NCI-H69 (cell line): ENCODE measurements around the gene P2RY6.

Source experiments
- DNase-seq: peaks from one replicate; lab custom pipeline; 2025; lab: John Stamatoyannopoulos, UW

The P2RY6 gene

DNA sequence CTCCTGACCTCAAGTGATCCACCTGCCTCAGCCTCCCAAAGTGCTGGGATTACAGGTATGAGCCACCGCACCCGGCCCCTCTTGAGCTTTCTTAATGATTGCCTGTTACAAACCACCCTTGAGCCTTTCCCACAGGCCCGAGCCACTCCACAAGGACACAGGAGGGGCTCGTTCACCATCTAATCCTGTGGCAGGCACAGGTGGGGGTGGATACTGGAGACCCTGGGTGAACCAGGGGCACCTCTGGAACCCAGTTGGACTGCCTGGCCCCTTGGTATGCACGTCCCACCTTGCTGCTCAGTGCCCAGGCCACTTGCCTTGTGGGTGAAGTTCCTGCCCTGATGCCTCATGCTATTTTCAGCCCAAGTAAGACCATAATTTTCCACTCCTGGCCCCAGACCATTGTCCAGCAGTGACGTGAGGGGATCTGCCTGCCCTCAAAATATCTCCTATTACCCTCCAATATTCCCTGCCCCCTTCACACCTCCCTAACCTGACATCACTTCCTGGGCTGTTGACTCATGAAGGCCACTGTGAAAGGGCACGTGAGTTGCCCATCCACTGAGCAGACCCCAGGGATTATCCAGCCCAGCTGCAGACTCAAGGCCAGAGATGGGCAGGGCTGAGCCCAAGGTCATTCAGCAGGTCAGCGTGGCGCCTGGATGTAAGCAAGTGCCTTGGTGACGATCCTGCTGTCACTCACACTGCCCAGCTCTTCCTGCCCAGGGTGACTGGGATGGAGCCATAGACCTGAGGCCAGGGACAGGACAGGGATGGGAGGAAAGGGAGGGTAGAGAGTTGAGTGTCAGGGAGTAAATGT lies 34.5 kb upstream of the P2RY6 start:
- DNase-seq: no peak

DNA sequence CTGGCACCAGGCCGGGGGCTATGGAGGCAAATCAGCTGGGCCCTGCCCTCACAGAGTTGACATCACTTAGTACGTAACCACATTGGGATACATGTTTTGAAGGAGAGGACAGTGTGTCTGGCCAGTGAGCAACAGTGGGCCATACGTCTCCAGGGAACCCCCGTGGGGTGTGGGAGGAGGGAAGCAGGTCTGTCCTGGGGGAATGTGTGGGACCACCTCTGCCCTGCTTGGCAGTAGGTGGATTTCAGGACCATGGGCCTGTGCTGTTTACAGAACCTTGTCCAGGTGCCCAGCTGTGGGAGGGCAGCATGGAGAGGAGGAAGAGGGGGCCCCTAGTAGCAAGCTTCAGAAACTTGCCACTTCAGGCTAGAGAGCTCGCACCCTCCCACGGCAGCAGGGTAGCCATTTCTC lies 33.0 kb upstream of the P2RY6 start:
- no peak for DNase-seq

DNA sequence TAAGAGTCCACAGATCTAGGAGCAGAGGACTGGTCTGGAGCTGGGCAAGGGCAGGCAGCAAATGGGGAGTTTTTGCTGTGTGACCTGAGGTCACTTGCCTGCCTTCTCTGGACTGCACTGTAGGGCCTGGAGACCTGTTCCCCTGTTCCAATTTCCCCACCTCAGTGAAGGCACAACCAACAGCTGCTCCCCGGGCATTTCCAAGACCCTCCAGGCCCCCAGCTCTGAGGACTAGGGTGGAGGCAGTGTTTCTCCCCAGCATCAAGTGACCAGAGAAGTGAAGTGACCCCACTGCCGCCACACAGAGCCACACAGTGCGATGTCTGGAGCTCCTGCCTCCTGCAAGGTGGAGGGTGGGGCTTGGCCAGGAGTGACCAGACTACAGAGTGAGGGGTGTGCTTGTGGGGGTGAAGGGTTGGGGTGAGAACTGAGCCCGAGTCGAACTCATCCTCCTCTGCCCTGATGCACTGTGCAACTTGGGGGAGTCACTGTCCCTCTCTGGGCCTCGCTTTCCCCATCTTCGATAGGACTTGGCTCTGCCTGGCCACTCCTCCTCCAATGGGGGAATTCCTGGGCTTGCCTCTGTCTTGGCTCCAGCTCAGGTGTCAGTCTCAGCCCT lies 32.5 kb upstream of the P2RY6 start:
- DNase-seq: no peak

DNA sequence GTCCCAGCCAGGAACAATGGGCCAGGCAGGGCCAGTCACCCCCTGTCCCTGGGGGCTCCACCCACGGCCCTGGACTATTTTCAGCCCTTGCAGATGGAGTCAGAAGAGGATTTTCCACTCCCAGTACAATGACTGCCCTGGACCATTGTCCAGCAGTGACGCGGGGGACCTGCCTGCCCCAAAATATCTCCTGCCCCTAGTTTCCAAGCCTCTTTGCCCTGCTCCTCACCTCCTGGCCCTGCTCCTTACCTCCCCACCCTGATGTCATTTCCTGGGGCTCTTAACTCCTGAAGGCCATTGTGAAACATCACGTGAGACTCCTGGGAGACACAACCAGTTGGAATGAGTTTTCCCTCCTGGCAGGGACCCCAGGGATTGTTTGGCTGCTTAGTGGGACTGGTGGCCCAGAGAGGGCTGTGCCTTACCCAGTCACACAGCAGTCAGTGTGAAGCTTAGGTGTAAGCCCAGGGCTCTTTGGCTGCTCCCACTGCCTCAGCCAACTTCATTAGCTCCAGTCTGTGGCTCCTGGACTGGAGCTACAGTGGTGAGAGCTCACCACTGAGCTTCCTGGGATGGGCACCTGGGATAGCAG lies 31.9 kb upstream of the P2RY6 start:
- DNase-seq: no peak

DNA sequence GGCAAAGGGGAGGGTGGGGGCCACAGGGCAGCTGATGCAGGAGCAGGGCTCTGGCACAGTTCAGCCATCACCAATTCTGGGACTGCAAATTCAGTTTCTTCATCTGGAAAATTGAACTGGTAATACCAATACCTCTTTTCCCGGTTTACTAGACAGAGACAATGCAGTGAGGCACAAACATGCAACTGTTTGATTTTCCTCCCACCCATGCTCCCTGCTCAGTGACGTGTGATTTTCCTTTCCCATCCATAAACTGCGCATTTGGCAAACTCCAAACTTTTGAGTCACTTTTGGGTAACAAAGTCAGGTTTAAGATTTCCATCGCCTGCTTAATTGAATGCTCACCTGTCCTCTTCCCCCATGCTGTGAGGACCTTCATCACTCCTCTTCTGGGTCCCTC lies 30.8 kb upstream of the P2RY6 start:
- DNase-seq: no peak

DNA sequence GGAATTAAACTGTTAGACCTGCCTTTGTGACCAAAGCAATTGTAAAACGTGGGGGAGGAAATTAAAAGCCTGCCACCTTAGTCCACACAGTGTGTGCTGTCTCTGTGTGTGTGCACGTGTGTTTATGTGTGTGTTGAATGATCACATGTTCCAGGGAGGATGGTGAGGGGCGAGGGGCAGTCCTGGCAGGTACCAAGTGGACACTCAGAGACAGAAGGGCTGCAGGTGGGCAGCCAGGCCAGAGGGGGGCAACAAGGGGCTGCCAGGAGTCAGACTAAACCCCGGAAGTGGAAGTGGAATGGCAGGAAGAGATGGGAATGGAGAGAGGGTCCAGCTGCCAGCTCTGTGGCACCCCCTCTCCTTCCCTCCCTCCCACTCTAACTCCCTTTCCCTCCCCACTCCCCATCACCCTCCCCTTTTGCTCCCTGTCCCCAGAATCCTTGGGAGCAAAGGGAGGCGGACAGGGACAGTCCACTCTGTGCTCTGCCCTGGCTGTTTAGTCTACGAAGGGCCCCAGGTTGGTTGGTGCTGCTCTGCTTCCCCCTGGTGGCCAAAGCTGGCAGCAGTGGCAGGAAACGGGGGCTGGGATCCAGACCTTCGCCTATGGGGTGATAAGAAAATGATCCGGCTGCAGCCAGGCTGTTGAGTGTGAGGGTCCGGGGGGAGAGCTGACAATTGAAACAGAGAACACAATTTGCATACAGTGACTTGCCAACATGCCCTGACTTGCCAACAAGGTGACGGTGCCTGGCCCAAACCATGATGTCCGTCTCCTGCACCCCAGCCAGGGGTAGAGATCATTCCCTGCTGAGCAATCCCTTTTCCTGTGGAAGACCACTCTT lies 29.7 kb upstream of the P2RY6 start:
- peak; percentile 86 for DNase-seq

DNA sequence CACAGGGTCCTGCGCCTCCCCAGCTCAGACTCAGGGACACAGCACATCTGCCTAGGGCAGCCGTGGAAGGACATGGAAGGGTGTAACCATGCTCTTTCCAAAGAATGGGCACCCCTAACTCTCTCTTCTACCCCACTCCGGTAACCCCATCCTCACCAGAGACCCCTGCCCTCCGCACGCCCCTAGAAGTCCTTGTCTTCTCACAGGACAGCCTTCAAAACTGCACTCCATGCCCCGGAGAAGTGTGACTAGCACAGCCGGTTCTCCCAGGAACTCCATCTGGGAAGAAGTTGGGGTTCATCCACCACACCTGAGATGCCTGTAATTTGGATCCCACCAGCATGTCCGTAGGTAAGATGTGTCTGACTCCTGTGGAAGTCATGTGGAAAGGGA lies 29.0 kb upstream of the P2RY6 start:
- no peak for DNase-seq

DNA sequence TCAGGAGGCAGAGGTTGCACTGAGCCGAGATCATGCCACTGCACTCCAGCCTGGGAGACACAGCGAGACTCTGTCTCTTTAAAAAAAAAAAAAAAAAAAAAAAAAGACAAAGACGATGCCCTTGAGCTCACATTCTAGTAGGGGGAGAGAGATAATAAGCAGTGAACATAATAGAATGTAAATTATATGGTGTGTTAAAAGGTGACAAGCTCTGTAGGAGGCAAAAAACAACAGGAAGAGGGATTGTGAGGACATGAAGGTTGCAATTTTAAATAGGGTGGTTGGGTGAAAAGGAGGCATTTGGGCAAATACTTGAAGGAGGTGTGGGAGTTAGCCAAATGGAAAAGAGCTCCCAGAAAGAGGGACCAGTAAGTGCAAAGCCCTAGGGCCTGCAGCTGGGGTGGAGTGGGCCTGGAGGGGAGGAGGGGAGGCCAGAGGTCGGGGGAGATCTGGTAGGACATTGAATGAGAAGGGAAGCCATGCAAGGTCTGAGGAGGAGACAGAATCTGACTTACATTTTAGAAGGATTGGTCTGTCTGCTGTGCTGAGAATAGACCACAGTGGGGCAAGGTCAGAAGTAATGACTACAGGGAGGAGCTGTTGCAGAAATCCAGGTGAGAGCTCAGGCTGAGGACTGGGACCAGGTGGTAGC lies 27.4 kb upstream of the P2RY6 start:
- DNase-seq: peak; percentile 89

DNA sequence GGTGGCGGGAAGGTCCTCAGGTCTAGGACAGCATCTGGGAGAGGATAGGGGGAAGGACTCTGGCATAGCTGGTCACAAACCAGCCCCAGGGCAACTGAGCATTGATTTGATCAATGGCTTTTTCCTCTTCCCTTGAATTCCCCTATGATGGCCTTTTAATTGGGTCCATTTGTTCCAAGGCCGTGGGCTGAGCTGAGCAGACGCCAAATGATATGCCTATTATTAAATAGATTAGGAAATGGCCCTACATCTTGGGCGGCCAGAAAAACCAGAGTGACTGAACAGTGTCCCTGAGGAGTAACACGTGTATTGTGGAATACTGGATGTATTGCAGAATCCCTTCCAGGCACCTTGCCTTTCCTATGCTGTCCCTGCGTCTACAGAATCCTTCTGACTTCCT lies 26.7 kb upstream of the P2RY6 start:
- peak; percentile 60 for DNase-seq

DNA sequence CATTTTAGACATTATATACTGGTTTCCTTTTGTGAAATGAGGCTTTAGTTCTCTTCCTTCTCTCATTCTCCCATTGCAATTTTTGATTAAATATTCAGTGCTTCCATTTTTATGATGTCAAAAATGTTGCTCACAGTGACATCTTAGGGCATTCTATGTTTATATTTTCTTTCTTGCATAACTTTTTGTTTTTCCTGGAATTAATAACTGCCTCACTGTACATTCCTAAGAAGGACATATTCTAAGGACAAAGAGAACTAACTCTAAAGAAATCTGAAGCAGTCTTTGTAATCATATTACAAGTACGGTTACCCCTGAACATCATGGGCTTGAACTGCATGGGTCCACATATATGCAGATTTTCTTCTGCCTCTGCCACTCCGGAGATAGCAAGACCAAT lies 25.8 kb upstream of the P2RY6 start:
- no peak for DNase-seq

DNA sequence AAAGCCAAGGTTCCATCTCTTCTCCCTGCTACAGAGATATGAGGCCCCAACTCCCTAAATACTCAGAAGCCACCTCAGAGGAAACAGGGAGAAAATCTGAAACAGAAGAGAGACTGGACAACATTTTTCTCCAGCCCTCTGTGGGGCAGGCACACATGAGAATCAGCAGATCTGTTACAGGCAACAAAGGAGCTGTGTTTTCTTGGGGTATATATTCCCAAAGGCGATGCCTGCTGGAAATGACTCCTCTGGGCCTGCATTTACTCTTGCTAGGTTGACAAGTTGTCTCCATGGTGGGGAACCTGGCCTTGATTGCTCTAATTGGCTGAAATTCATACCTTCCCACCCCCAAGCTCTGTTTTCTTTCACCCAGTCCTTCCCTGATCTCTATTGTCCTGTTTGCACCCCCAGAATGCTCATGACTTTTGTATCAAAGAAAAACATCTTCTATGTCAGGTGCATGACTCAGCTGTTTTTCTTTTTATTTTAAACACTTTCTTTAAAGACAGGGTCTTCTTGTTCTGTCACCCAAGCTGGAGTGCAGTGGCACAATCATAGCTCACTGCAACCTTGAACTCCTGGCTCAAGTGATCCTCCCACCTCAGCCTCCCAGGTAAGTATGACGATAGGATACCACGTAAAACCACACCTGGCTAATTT lies 23.5 kb upstream of the P2RY6 start:
- no peak for DNase-seq

DNA sequence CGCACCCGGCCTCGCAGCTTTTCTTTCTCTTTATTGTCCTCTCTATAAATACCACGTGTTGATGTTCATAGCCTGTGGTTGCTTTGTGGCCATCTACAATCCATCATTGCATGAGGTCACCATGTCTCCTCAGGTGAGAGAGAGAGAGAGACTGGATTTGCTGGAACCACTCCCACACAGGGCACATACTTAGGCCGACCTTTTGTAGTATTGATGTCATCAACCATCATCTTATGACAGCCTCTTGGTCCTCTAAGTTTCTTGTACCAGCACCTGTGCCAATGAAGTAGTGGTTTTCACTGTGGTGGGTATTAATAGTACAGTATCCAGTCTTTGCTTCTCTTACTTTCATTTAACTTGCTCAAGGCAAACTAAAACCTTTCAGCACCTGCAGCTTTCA lies 22.8 kb upstream of the P2RY6 start:
- peak; percentile 22 for DNase-seq

DNA sequence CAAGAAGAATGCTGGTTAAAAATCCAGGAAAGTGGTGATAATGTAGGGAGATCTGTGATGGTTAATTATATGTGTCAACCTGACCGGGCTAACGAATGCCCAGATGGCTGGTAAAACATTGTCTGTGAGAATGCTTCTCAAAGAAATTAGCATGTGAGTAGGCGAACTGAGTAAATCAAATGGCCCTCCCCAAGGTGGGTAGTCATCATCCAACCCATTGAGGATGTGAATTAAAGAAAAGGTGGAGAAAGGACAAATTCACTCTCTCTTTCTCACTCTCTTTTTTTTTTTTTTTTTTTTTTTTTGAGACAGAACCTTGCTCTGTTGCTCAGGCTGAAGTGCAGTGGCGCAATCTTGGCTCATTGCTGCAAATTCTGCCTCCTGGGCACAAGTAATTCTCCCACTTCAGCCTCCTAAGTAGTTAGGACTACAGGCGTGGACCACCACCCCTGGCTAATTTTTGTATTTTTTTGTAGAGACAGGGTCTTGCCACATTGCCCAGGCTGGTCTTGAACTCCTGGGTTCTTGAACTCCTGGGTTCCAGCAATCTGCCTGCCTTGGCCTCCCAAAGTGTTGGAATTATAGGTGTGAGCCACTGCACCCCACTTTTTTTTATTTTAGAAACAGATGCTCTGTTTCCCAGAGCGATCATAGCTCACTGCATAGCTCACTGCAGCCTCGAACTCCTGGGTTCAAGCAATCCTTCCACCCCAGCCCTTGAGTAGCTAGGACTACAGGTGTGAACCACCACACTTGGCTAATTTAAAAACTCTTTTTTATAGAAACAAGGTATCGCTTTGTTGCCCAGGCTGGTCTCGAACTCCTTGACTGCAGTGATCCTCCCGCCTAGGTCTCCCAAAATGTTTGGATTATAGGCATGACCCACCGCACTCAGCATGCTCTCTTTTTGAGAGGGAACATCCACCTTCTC lies 22.0 kb upstream of the P2RY6 start:
- peak; percentile 76 for DNase-seq

DNA sequence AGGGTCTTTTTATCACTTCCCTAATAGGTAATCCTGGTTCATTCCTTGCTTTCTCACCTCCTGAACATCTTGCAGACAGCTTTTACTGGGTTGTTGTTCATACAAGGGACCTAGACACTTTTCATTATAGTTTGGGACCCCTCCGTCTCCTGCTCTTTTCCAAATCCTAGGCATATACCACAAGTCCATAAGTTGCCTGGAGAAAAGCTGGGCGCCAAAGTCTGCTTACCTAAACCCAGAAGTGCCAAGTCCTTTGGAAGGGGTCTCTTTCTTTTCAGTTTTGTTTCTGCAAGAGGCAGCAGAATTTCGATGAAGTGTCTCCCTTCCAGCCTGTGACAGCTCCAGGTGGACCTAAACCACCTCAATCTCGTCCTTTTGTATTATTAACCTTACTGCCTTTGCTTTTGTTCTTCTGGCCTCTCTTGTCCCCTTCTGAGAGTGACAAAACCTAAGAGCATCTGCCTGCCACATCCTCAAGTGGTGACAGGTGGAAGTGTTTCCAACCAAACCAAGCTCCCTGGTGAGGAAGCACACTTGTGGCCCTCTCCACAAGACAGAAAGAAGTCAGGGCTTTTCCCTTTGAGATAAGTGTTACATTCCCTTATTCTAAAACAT lies 19.5 kb upstream of the P2RY6 start:
- peak; percentile 67 for DNase-seq

DNA sequence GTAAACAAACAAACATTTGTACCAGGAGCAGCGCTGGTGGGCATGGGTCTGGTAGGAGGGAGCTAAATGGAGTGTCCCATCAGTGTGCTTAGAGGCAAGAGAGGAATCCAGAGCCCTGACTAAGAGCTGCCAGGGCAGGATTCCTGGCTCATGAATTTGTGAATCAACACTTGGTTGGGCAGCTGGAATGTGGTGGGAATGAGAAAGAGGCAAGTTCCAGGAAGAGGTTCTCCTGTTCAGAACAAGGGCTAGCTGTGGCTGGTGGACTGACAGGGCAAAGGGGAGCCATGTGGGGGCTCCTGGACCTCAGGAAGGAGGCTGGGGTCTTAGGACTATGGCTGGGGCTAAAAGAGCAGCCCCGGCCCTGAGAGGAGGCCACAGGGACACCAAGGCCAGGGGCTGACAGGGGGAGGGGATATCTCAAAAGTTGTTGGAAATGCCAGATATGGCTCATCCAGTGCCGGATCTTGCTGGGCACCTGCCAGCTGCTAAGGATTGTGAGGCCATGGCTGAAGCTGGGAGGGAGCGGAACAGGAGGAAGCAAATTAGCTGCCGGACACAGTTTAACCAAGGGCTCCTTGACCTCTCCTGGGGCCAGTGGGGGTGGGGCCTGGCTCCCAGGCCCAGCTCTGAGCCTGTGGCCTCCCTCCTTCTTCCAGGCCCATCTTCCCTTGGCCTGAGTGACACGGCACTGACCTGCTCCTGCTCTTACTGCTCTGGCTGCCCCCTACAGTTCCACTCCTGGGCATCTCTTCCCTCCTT lies 14.6 kb upstream of the P2RY6 start:
- DNase-seq: no peak

DNA sequence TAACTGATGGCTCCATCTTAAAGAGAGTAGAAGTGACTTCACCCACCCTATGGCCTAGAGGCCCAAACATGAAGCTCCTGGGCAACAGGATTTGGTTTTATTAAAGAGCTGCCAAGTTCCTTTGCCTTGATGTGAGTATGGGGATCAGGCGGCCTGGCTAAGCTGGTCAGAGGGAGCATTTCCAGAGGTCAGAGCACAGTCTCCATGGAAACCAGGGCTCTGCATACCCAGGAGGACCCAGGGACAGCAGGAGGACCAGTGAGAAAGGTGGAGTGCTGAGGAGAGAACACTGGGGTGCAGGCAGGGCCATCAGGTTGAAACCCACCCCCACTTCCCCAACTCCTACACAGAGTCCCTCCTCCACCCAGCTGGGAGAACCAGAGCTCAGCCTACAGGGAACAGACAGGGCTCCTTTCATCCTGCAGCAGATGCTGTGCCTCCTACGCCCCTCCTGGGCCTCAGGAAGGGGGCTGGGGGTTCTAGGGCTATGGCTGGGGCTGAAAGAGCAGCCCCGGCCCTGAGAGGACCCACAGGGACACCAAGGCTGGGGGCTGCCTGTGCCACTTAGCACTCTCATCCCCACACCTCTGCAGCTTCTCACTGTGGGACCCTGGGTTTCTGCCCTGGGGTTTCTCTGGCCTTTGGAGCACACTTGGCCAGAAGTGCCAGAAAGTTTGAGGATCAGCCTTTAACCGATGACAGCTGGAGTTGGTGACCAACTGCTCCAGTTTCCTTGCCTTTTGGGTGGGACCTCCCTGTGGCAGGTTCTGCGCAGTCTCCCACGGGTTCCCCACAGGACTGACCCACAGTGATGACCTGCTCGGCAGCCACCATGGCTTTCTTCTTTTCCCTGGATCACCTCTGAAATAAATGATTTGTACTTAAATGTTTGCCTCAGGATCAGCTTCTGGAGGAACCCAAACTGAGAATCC lies 13.8 kb upstream of the P2RY6 start:
- DNase-seq: no peak

DNA sequence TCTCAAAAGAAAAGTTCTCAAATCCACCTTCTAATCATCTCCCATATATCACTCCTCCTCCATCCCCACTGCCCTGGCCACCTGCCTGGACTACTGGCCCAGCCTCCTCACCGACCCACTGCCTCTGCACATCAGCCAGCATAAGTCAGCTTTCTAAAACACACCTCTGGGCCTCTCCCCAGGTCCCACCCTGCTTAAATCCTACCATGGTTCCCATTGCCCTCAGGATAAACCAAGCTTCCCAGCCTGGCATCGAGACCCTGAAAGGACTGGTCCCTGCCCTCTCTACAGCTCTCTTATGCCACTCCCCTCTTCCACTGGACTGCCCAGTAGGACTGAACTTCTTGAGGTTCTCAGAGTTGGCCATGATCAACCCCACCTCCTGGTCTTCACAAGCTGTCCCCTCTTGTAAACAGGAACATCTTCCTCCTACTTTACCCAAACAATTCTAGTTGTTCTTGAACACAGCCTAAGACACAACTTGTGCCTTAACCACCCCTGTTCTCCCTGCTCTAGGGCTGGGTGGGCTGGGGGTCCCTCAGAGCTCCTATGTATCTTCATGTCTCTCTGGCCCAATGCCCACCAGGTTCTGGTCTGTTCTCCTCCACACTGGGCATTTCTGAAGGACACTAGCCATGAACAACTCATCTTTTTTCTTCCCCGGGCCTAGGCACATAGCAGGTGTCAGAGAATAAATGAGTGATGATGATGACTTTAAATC lies 12.6 kb upstream of the P2RY6 start:
- no peak for DNase-seq
